B cell (primary cell): ENCODE data around the gene MRGPRG. TPM values are rescaled to one million over a fixed set of nuclear protein-coding genes. Genes with fewer than 3 reads are reported as not detected.

Experiments
- ATAC-seq: fragments of 200-7000 bp; cut with Tn5 transposase; one replicate; pipeline ENCODE4 v1.10.0; 2021; ENCODE audit warnings: low read depth, mild to moderate bottlenecking, moderate number of reproducible peaks, moderate library complexity
- CTCF ChIA-PET: fragments of 350-600 bp; sonication (Branson Sonifier 250); formaldehyde crosslinking; loops from one replicate; lab custom pipeline; 2021; ENCODE audit warnings: antibody characterized with exemption, inconsistent platforms; lab: Charles Lee
- POLR2A ChIA-PET: fragments of 350-600 bp; sonication (Branson Sonifier 250); formaldehyde crosslinking; loops from one replicate; lab custom pipeline; 2021; ENCODE audit warnings: antibody characterized with exemption; lab: Charles Lee
- DNase-seq: peaks from one replicate; pipeline ENCODE4 v3.0.0; 2013
- H2AFZ ChIP-seq: 2 replicates; pipeline ENCODE4 v1.6.1; 2012; ENCODE audit warnings: mild to moderate bottlenecking, low read depth, low read length; ENCODE audit not compliant: insufficient read depth, poor library complexity, severe bottlenecking
- H3K27ac ChIP-seq, 2 donors: 1 replicate in 1 of 2; 2 replicates in 1 of 2; pipeline ENCODE4 v1.5.1; 2012 to 2013; ENCODE audit warnings: low read length in 2 of 2, mild to moderate bottlenecking in 2 of 2, moderate library complexity in 1 of 2
- H3K27me3 ChIP-seq, 4 experiments: fragments of 200-600 bp in 1 of 4; sonication (generic) in 1 of 4; replicated peaks in 1 of 4; 1 replicate in 2 of 4; 2 replicates in 2 of 4; pipeline versions ENCODE4 v1.6.1 to v1.7.0; 2013 to 2016; ENCODE audit warnings: low read length in 3 of 4, mild to moderate bottlenecking in 2 of 4, mixed read lengths in 1 of 4, moderate library complexity in 1 of 4; ENCODE audit not compliant: insufficient read depth in 4 of 4, control insufficient read depth in 3 of 4; ENCODE audit errors: control extremely low read depth in 1 of 4
- H3K36me3 ChIP-seq, 2 experiments: replicated peaks in 1 of 2; 1 replicate in 1 of 2; 2 replicates in 1 of 2; pipeline versions ENCODE4 v1.6.1 to v1.7.1; 2013; ENCODE audit warnings: low read length in 1 of 2; ENCODE audit not compliant: insufficient read depth in 2 of 2, control insufficient read depth in 1 of 2; ENCODE audit errors: control extremely low read depth in 1 of 2, extremely low read depth in 1 of 2
- H3K4me1 ChIP-seq, 2 donors: fragments of 200-600 bp in 1 of 2; sonication (generic) in 1 of 2; 1 replicate in 1 of 2; 2 replicates in 1 of 2; pipeline versions ENCODE4 v1.5.1 to v1.6.1; 2013 to 2017; ENCODE audit warnings: low read length in 2 of 2; ENCODE audit not compliant: control insufficient read depth in 2 of 2, insufficient read depth in 2 of 2
- H3K4me2 ChIP-seq: replicated peaks from 2 replicates; pipeline ENCODE3; 2012; ENCODE audit warnings: mild to moderate bottlenecking, low read depth, low read length; ENCODE audit not compliant: poor library complexity, severe bottlenecking
- H3K4me3 ChIP-seq, 5 experiments: fragments of 200-600 bp in 1 of 5; sonication (generic) in 1 of 5; 1 replicate in 3 of 5; 2 replicates in 2 of 5; pipeline versions ENCODE4 v1.5.1 to v1.7.0; 2011 to 2016; ENCODE audit warnings: low read length in 4 of 5, mild to moderate bottlenecking in 4 of 5, low read depth in 2 of 5, control low read depth in 1 of 5, moderate library complexity in 1 of 5; ENCODE audit not compliant: insufficient read depth in 1 of 5; ENCODE audit errors: control extremely low read depth in 1 of 5, extremely low read depth in 1 of 5
- H3K79me2 ChIP-seq: fragments of 200-600 bp; sonication (generic); one replicate; pipeline ENCODE4 v1.6.0; 2016; ENCODE audit warnings: low read length; ENCODE audit not compliant: control insufficient read depth, insufficient read depth
- H3K9ac ChIP-seq: fragments of 200-600 bp; sonication (generic); 2 replicates; pipeline ENCODE4 v1.6.1; 2017; ENCODE audit warnings: mild to moderate bottlenecking, low read length, moderate library complexity
- H3K9me3 ChIP-seq, 3 donors: one replicate each; pipeline versions ENCODE4 v1.6.1 to v1.7.1; 2013; ENCODE audit warnings: low read length in 2 of 3; ENCODE audit not compliant: control insufficient read depth in 2 of 3, insufficient read depth in 1 of 3; ENCODE audit errors: control extremely low read depth in 1 of 3
- H4K20me1 ChIP-seq: 2 replicates; pipeline ENCODE4 v1.6.0; 2012; ENCODE audit warnings: mild to moderate bottlenecking, low read length; ENCODE audit not compliant: insufficient read depth, control insufficient read depth, poor library complexity, severe bottlenecking
- H3K27ac Mint-ChIP-seq: one replicate; pipeline ENCODE4 v1.8.0; 2021; ENCODE audit warnings: mixed read lengths
- H3K27me3 Mint-ChIP-seq: one replicate; pipeline ENCODE4 v1.8.0; 2021; ENCODE audit warnings: mixed read lengths
- H3K4me1 Mint-ChIP-seq: one replicate; pipeline ENCODE4 v1.8.0; 2021; ENCODE audit warnings: mixed read lengths
- H3K4me3 Mint-ChIP-seq: one replicate; pipeline ENCODE4 v1.8.0; 2021; ENCODE audit warnings: mixed read lengths
- H3K9me3 Mint-ChIP-seq: one replicate; pipeline ENCODE4 v1.8.0; 2022; ENCODE audit warnings: mixed read lengths; ENCODE audit not compliant: insufficient read depth
- CTCF ChIP-seq: fragments of 200-600 bp; IDR thresholded peaks from one replicate; pipeline ENCODE4 v1.8.0; 2022; ENCODE audit warnings: antibody characterized with exemption, mild to moderate bottlenecking
- EZH2 ChIP-seq: IDR thresholded peaks from 2 replicates; pipeline ENCODE4 v1.6.1; 2012; ENCODE audit warnings: borderline replicate concordance, low read depth, mild to moderate bottlenecking, moderate library complexity, low read length; ENCODE audit not compliant: insufficient read depth, poor library complexity, severe bottlenecking
- WGBS: methylation state at CpG from one replicate; pipeline ENCODE4 v1.1.5; 2013; ENCODE audit warnings: missing lambda C conversion rate; ENCODE audit not compliant: insufficient coverage; 5-methylcytosine and 5-hydroxymethylcytosine counted together
- intact Hi-C: fragments of 100-400 bp; cut with micrococcal nuclease; formaldehyde crosslinking; loops from one replicate; pipeline ENCODE4 v1.10.0; 2022
- polyA plus RNA-seq: library from polyadenylated mRNA; depleted of rRNA; stranded (reverse); fragments of >200 nt; gene quantifications from 2 replicates; pipeline ENCODE4 v1.2.3, GENCODE V29; 2012
- total RNA-seq, 2 donors: library from RNA; stranded (reverse); fragments of 120-200 nt in 1 of 2; gene quantifications; 1 replicate in 1 of 2; 2 replicates in 1 of 2; pipeline versions ENCODE4 v1.2.3 to v1.2.4, GENCODE V29; 2013 to 2022

MRGPRG gene
- total and polyA plus RNA-seq, 2 donors (not counting 1 experiment from before 2014, with no cell fraction given), result not detected

- H3K4me3 Mint-ChIP-seq, result no peak overlapping the region
- H3K9me3 Mint-ChIP-seq, result no peaks in the 10 kb centered on the region
- H3K36me3 ChIP-seq, result no peaks in the 10 kb centered on the region
- no peak overlapping the region for H3K4me3 ChIP-seq
- ChIA-PET CTCF (no interaction called here), POLR2A (no interaction called here)
- no peaks in the 10 kb centered on the region for H4K20me1 ChIP-seq
- H3K27me3 Mint-ChIP-seq, result no peaks in the 10 kb centered on the region
- no peak overlapping the region for H3K9ac ChIP-seq
- no peaks in the 10 kb centered on the region for H3K4me1 ChIP-seq
- WGBS, result 91% methylated on average over 21 of the region's 21 CpGs
- no peaks in the 10 kb centered on the region for H3K9me3 ChIP-seq
- H3K4me1 Mint-ChIP-seq, result no peaks in the 10 kb centered on the region
- H3K27ac Mint-ChIP-seq, result no peak overlapping the region
- DNase-seq (no peak), ATAC-seq (no peak)
- H3K27me3 ChIP-seq, result no peaks in the 10 kb centered on the region
- no peaks in the 10 kb centered on the region for H3K79me2 ChIP-seq
- TF ChIP-seq EZH2 (no peak), CTCF (no peak)
- no peak overlapping the region for H3K27ac ChIP-seq
- H2AFZ ChIP-seq, result no peak overlapping the region
- intact Hi-C loops, result no loop called here
- H3K4me2 ChIP-seq, result no peak overlapping the region
These were observed 14.3 kb upstream of the MRGPRG start for GRCh38 chr11:3232956-3233355.

GRCh38 chr11:3231851-3232744, 13.5 kb upstream of the MRGPRG start, which contains the start of gene MRGPRE:
Gene MRGPRE (minus strand): TSS chr11:3232417. CDS start chr11:3228799, 3,618 bp downstream.
- H3K4me1 ChIP-seq, result no peaks in the 10 kb centered on the region

More at GRCh38 chr11:3231851-3232744, 13.5 kb upstream of the MRGPRG start, which contains the start of gene MRGPRE:
- no peak within 1 kb of the TSS for H3K27ac Mint-ChIP-seq
- no peak for ATAC-seq
- H4K20me1 ChIP-seq, result no peaks in the 10 kb centered on the region
- no peak within 1 kb of the TSS for H3K4me3 Mint-ChIP-seq
- no peaks in the 10 kb centered on the region for H3K9me3 ChIP-seq
- no peak within 1 kb of the TSS for H2AFZ ChIP-seq
- H3K9ac ChIP-seq, result no peak within 1 kb of the TSS
- no peaks in the 10 kb centered on the region for H3K27me3 ChIP-seq
- no peaks in the 10 kb centered on the region for H3K27me3 Mint-ChIP-seq
- no peak within 1 kb of the TSS for H3K4me3 ChIP-seq
- WGBS, result 82% methylated on average over 39 of the region's 39 CpGs
- TF ChIP-seq EZH2 (no peak), CTCF (no peak)
- H3K4me1 Mint-ChIP-seq, result no peaks in the 10 kb centered on the region
- no peak within 1 kb of the TSS for H3K4me2 ChIP-seq
- H3K27ac ChIP-seq, result no peak within 1 kb of the TSS
- no peaks in the 10 kb centered on the region for H3K36me3 ChIP-seq
- no peaks in the 10 kb centered on the region for H3K9me3 Mint-ChIP-seq
- intact Hi-C loops, result no loop called here
- DNase-seq, result no peak
- no peaks in the 10 kb centered on the region for H3K79me2 ChIP-seq
- ChIA-PET POLR2A (no interaction called here), CTCF (no interaction called here)
